Mammary epithelial cell (primary cell): ENCODE data around the gene C1S.

Experiments
- CTCF ChIP-seq, 2 donors: IDR thresholded peaks in 1 of 2; conservative IDR thresholded peaks in 1 of 2; 2 replicates each; pipeline ENCODE4 v1.5.1; 2011 to 2012; ENCODE audit warnings: inconsistent platforms in 2 of 2, low read length in 2 of 2, mild to moderate bottlenecking in 2 of 2, control low read depth in 1 of 2, low read depth in 1 of 2; ENCODE audit not compliant: insufficient read depth in 1 of 2; ENCODE audit errors: extremely low read depth in 1 of 2
- EZH2 ChIP-seq: IDR thresholded peaks from 2 replicates; pipeline ENCODE4 v1.6.1; 2012; ENCODE audit warnings: low read length, inconsistent platforms, borderline replicate concordance

GRCh38 chr12:7110661-7111060 lies 50.1 kb downstream of the C1S start:
- TF ChIP-seq CTCF (conservative IDR thresholded peaks at IDR 0.05 in 1 of 2, IDR thresholded peaks at IDR 0.05 in 1 of 2; ENCODE audit: extremely low read depth in 1 of 2, insufficient read depth in 1 of 2, low read depth in 1 of 2, low read length in 2 of 2) (no peak), EZH2 (no peak)
